Measurements from ENCODE around the gene RHEBL1. TPM values are rescaled to one million over a fixed set of nuclear protein-coding genes. Genes with fewer than 3 reads are reported as not detected.
A peak's percentile ranks its signal among the peaks of the same experiment; 100 is the strongest.

Gene RHEBL1
- total RNA-seq, 2 experiments from 2014 or later: 14.8 to 15.8 TPM

DNA sequence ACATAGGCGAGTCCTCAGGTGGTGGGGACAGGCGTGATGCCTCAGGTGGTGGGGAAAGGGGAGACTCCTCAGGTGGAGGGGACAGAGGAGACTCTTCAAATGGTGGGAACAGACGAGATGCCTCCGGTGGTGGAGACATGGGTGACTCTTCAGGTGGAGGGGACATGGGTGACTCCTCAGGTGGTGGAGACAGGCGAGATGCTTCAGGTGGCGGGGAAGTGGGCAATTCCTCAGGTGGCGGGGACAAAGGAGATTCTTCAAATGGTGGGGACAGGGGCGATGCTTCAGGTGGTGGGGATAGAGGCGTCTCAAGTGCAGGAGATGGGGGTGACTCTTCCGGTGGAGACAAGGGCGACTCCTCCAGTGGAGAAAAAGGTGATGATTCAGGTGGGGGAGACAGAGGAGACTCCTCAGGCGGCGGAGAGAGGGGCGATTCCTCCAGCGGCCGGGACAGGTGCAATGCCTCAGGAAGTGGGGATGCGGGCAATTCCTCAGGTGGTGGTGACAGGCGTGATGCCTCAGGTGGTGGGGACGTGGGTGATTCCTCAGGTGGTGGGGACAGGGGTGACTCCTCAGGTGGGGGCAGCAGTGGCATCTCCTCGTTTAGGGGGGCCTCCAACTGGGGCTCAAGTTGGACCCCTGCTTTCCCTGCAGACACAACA lies 17.9 kb downstream of the RHEBL1 start:
- Mint-ChIP-seq H3K9me3 (no peaks in the 10 kb centered on the region), H3K4me3 (no peak overlapping the region), H3K27me3 (no peaks in the 10 kb centered on the region), H3K4me1 (peaks cover 24% of the 10 kb centered on the region), H3K36me3 (ENCODE audit: low read depth) (peaks cover 86% of the 10 kb centered on the region), H3K27ac (no peak overlapping the region)
- DNase-seq: no peak
- ChIA-PET CTCF (interaction anchor here (0.6 kb wide), 1 partner anchor 47 kb away, joined by 3 read pairs; no protein-coding TSS in a partner anchor), POLR2A (no interaction called here)

DNA sequence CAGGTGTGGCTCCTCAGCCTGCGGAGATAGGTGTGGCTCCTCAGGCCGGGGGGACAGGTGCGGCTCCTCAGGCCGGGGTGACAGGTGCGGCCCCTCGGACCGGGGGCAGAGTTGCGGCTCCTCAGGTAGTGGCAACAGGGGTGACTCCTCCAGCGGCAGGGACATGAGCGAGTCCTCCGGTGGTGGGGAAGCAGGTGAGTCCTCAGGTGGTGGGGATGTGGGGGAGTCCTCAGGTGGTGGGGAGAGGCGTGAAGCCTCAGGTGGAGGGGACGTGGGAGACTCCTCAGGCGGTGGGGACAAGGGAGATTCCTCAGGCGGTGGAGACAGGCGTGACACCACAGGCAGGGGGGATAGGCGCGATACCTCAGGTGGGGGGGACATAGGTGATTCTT lies 18.4 kb downstream of the RHEBL1 start:
- ChIA-PET CTCF (no interaction called here), POLR2A (no interaction called here)
- DNase-seq: no peak
- no peaks in the 10 kb centered on the region for H3K9me3 Mint-ChIP-seq
- H3K27me3 Mint-ChIP-seq: no peaks in the 10 kb centered on the region
- peaks cover 18% of the 10 kb centered on the region for H3K4me1 Mint-ChIP-seq
- no peak overlapping the region for H3K4me3 Mint-ChIP-seq
- peaks cover 90% of the 10 kb centered on the region for H3K36me3 Mint-ChIP-seq (ENCODE audit: low read depth)
- H3K27ac Mint-ChIP-seq: no peak overlapping the region

DNA sequence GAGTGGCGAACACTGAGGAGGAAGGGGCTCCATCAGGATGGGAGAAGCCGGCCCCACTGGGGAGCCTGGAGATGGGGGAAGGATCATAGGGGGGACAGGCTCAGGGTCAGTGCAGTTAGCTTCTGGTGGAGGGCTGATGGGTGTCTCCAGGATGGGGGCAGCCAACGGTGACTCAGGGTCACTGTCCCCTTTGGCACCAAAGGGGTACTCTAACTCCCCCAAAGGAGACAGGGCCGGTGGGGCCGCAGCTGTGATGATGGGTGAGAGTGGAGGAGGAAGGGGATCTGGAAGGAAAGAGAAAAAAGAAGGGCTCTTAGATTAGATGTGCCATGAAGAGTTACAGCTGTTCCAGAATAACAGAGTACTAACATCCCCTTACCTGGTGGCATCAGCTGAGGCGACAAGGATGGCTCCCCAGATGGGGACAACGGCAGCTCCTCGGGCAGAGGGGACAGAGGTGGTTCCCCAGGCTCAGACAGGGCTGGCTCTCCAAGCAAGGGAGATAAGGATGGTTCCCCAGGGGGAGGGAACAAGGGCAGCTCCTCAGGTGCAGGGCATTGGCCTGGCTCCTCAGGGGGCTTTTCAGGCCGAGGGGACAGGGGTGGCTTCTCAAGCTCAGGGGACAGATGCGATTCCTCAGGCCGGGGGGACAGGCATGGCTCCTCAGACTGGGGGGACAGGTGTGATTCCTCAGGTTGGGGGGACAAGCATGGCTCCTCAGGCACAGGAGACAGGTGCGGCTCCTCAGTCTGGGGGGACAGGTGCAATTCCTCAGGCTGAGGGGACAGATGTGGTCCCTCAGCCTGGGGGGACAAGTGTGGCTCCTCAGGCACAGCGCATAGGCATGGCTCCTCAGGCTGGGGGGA lies 19.0 kb downstream of the RHEBL1 start:
- H3K9me3 Mint-ChIP-seq: no peaks in the 10 kb centered on the region
- peaks cover 94% of the 10 kb centered on the region for H3K36me3 Mint-ChIP-seq (ENCODE audit: low read depth)
- H3K4me1 Mint-ChIP-seq: peaks cover 12% of the 10 kb centered on the region
- H3K27ac Mint-ChIP-seq: no peak overlapping the region
- no peak for DNase-seq
- no peak overlapping the region for H3K4me3 Mint-ChIP-seq
- ChIA-PET POLR2A (no interaction called here), CTCF (no interaction called here)
- no peaks in the 10 kb centered on the region for H3K27me3 Mint-ChIP-seq

DNA sequence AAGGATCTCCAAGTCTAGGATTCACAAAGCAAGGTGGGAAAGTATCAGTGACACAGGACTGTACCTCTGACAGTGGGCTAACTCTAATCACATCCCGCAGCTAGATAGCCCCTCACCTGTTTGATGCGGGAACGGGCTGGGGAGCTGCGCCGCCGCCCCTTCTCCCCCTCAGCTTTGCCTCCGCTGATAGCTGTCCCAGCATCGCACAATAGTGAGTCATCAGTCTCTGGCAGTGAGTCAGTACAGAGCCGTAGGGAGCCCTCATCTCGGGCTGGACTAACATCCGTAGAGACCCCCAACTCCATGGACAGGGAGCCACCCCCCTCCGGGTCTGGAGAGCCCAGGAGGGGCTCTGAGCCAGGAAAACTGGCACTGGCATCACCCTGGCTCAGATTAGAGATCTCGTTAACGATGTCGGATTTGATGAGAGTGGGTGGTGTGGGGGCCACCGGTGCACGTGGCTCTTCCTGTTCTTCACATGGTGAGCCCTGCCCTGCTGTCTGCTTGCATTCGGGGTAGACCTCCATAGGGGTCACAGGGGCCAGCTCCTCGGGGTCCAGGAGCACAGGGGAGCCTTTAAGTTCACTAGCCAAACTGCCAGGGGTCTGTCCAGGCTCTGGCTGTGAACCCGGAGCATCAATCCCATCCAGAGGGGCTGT lies 20.1 kb downstream of the RHEBL1 start:
- DNase-seq: no peak
- Mint-ChIP-seq H3K9me3 (no peaks in the 10 kb centered on the region), H3K27ac (no peak overlapping the region), H3K4me3 (no peak overlapping the region), H3K27me3 (no peaks in the 10 kb centered on the region), H3K36me3 (ENCODE audit: low read depth) (peaks cover 93% of the 10 kb centered on the region), H3K4me1 (peaks cover 2% of the 10 kb centered on the region)
- ChIA-PET POLR2A (no interaction called here), CTCF (no interaction called here)

DNA sequence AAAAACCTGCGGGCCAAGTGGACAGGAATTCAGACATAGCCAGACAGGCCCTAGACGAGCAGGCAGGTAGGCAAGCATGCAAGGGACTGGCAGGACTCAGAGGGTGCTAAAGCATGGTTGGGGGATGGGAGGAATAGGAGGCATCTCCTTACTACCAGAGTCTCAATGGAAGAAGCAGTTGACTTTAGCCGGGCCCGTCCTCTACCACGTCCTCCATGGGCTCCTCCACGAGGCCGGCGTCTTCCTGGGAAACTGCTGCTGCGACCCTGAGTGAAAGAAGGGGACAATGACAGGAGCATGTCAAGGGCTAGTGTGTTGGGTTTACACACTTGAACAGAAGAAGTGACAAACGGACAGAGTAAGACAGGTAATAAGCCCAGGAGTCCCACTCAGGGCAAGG lies 20.8 kb downstream of the RHEBL1 start:
- Mint-ChIP-seq H3K4me3 (no peak overlapping the region), H3K9me3 (no peaks in the 10 kb centered on the region), H3K4me1 (peaks cover 3% of the 10 kb centered on the region), H3K27ac (no peak overlapping the region), H3K27me3 (no peaks in the 10 kb centered on the region), H3K36me3 (ENCODE audit: low read depth) (peaks cover 93% of the 10 kb centered on the region)
- CTCF ChIA-PET: interaction anchor here (1.0 kb wide), 1 partner anchor 15 kb away, joined by 3 read pairs; no protein-coding TSS in a partner anchor
- POLR2A ChIA-PET: interaction anchor here (1.0 to 1.2 kb wide), 3 partner anchors 8 to 197 kb away, joined by 3 to 5 read pairs (median 3); partner anchors contain the start of gene DDX23
- no peak for DNase-seq

DNA sequence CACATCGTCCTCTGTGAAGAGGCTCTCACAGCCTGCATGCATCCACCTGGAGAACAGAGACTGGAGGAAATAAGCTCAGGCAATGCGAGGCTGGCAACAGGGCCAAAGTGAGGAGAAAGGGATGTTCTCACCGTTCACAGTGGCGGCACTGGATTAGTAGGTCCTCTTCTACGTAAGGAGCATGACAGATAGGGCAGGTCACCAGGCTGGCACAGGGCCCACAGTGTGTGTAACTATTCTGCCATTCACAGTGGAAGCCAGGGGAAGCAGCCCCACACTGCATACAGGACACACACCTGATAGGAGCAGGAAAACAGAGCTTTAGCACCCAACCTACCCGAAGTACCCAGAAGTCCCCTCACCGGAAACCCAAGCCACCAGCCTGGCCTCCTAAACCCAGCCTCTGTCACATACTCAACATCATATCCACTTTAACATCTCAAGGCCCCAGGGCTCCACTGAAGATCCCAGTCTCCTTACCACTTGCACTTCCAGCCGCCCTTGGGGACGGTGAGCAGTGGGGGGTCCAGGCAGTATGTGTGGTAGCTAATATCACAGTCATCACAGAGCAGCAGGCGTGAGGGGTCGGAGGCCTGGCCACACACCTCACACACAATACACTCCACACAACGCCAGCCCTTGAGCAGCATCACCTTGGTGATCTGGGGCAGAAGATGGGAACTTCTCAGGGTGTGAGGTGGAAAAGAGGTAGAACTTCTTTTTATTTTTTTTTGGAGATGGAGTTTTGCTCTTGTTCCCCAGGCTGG lies 23.5 kb downstream of the RHEBL1 start:
- POLR2A ChIA-PET: interaction anchor here (1.4 to 1.6 kb wide), 2 partner anchors 12 to 26 kb away, joined by 5 read pairs; no protein-coding TSS in a partner anchor
- no peaks in the 10 kb centered on the region for H3K9me3 Mint-ChIP-seq
- H3K4me3 Mint-ChIP-seq: no peak overlapping the region
- CTCF ChIA-PET: interaction anchor here (0.7 to 1.5 kb wide), 3 partner anchors 17 to 29 kb away, joined by 3 to 6 read pairs (median 4); no protein-coding TSS in a partner anchor
- H3K4me1 Mint-ChIP-seq: peaks cover 5% of the 10 kb centered on the region
- no peak for DNase-seq
- H3K27ac Mint-ChIP-seq: no peak overlapping the region
- H3K27me3 Mint-ChIP-seq: no peaks in the 10 kb centered on the region
- peaks cover 91% of the 10 kb centered on the region for H3K36me3 Mint-ChIP-seq (ENCODE audit: low read depth)

DNA sequence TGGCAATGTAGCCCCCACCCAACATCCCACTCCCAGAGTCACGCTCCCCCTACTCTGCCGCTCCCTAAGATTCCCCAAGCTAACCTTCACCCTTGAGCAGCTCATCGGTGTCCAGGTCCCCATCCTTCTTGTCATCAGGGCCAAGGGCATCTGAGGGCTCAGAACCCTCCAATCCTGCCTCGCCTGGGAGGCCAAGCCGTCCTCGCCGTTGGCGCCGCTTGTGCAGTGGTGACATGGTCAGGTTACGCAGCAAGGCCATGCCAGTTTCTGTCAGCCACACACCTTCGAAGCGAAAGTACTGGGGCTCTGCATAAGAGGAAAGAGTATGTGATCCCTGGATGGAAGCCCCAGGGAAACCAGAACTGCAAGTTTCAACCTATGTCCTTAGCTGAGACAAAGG lies 25.1 kb downstream of the RHEBL1 start:
- ChIA-PET CTCF (interaction anchor here (0.7 to 2.0 kb wide), 10 partner anchors 11 to 191 kb away, joined by 3 to 13 read pairs (median 6); partner anchors contain the start of genes FKBP11 and RHEBL1), POLR2A (interaction anchor here (1.6 kb wide), 1 partner anchor 55 kb away, joined by 5 read pairs; no protein-coding TSS in a partner anchor)
- no peak overlapping the region for H3K4me3 Mint-ChIP-seq
- no peaks in the 10 kb centered on the region for H3K9me3 Mint-ChIP-seq
- peaks cover 5% of the 10 kb centered on the region for H3K4me1 Mint-ChIP-seq
- H3K27ac Mint-ChIP-seq: peak overlapping the region; percentile 26
- H3K27me3 Mint-ChIP-seq: no peaks in the 10 kb centered on the region
- DNase-seq: no peak
- H3K36me3 Mint-ChIP-seq (ENCODE audit: low read depth): peaks cover 90% of the 10 kb centered on the region

DNA sequence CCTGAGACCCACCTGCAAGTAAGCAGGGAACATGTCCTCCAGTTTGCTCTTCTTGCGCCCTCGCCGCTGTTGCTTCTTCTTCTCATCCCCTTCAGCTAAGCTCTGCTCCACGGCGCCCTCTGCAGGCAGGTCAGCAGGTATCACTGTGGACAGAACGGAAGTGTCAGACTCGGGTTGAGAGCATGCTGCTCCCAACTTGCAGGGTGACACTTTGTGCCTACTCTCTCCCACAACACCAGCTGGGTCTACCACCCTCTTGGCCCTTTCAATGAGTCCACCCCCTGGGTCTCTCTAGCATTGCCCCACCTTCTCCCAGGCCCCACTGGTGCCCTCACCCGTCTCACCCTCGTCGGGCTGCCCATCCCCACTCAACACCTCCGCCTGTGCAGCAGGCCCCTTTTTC lies 25.9 kb downstream of the RHEBL1 start:
- CTCF ChIA-PET: interaction anchor here (0.7 to 2.0 kb wide), 27 partner anchors 9 to 191 kb away, joined by 3 to 13 read pairs (median 4); partner anchors contain the start of genes ARF3, FKBP11, RHEBL1 and TUBA1A
- no peak overlapping the region for H3K4me3 Mint-ChIP-seq
- peak; percentile 83 for DNase-seq
- POLR2A ChIA-PET: interaction anchor here (1.2 to 1.6 kb wide), 3 partner anchors 51 to 86 kb away, joined by 3 to 5 read pairs (median 4); partner anchors contain the start of gene DHH
- H3K36me3 Mint-ChIP-seq (ENCODE audit: low read depth): peaks cover 89% of the 10 kb centered on the region
- no peaks in the 10 kb centered on the region for H3K9me3 Mint-ChIP-seq
- no peaks in the 10 kb centered on the region for H3K27me3 Mint-ChIP-seq
- H3K4me1 Mint-ChIP-seq: peaks cover 5% of the 10 kb centered on the region
- peak overlapping the region; percentile 51 for H3K27ac Mint-ChIP-seq

DNA sequence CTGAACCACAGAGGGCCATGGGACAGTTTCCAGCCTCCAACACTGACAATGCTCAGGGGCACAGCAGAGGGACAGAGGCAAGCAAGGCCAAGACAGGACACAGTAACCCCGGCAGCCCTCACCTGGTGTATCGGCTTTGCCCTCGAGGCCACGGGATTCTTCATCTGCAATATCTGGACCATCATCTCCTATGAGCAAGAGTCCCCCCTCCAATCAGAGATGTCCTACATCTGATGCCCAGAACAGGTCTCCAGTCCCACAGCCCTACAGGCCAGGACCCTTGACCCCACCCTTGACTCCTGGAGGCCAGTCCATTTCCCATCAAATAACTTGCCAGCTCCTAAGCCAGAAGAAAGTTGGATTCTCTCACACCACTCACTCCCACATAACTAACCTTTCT lies 26.5 kb downstream of the RHEBL1 start:
- Mint-ChIP-seq H3K27ac (no peak overlapping the region), H3K4me3 (no peak overlapping the region), H3K27me3 (no peaks in the 10 kb centered on the region), H3K9me3 (no peaks in the 10 kb centered on the region), H3K36me3 (ENCODE audit: low read depth) (peaks cover 89% of the 10 kb centered on the region), H3K4me1 (peaks cover 5% of the 10 kb centered on the region)
- ChIA-PET CTCF (interaction anchor here (0.7 to 2.0 kb wide), 25 partner anchors 8 to 190 kb away, joined by 3 to 13 read pairs (median 4); partner anchors contain the start of genes ARF3, FKBP11, RHEBL1 and TUBA1A), POLR2A (interaction anchor here (1.2 to 1.6 kb wide), 3 partner anchors 51 to 87 kb away, joined by 3 to 5 read pairs (median 4); partner anchors contain the start of gene DHH)
- no peak for DNase-seq

DNA sequence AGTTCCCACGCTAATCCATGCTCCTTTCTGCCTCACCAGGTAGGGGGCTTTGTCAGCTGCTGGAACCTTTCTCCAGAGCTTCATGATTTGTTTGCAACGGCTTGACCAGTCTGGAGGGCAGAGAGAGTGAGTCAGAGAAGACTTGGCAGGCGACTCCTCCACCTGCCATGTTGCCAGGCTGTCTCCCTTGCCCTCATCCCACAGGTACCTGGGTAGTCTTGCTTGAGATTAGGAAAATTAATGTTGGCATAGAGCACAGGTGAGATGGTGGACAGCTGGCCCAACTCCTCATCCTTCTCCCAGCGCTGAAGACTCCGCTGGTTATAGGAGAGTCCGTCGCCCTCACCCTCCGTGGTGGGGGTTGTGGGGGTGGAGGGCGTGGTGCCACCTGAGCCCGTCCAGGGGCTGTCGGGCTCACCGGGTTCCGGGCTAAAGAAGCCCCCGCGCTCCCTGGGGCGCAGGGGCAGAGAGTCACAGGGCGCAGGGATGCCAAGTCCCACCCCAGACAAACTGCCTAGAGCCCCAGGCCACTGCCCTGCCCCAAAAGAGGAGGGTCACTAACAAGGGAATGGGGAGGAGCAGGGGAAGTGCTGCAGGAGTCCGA lies 27.8 kb downstream of the RHEBL1 start:
- CTCF ChIA-PET: interaction anchor here (1.0 to 1.7 kb wide), 3 partner anchors 28 to 54 kb away, joined by 3 to 4 read pairs (median 3); partner anchors contain the start of gene RHEBL1
- H3K4me3 Mint-ChIP-seq: no peak overlapping the region
- peaks cover 86% of the 10 kb centered on the region for H3K36me3 Mint-ChIP-seq (ENCODE audit: low read depth)
- POLR2A ChIA-PET: interaction anchor here (0.6 kb wide), 1 partner anchor 48 kb away, joined by 4 read pairs; no protein-coding TSS in a partner anchor
- H3K27me3 Mint-ChIP-seq: no peaks in the 10 kb centered on the region
- no peak for DNase-seq
- no peaks in the 10 kb centered on the region for H3K9me3 Mint-ChIP-seq
- no peak overlapping the region for H3K27ac Mint-ChIP-seq
- peaks cover 5% of the 10 kb centered on the region for H3K4me1 Mint-ChIP-seq

DNA sequence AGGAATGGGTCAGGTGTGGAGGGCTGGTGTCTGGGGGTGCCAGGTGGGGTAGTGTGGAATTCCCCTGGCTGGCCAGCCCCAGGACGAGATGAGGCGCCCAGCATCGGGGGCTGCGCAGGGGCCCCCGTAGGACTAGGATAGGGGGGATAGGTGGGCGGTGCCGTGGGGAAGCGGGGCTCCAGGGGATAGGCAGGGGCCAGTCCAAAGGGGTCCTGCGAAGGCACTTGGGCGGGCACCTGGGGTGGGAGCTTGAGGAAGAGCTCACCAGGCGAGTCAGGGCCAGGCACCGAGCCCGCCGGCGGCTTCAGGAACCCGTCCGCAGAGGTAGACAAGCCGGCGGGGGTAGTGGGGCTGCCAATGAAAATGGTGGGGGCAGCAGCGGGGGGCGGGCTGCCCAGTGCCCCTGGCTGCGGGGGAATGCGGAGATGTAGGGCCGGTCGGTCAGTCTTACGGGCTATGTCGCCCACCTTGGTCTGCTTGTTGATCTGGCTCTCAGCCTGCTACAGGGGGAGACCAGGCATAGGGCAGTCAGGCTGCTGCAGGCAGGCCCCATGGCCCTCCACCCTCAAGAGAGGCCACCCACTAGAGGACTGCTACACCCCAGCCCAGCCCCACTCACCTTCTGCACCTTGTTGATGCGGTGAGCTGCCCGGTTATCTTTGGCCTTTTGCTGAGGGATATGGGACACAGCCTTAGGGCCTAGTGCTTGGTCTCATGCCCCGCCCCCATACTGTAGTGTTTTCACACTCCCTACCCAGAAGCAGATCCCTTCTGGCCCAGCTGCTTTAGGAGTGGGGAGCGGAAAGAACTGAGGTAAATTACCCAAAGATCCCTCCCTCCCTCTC lies 28.5 kb downstream of the RHEBL1 start:
- ChIA-PET POLR2A (interaction anchor here (0.6 to 0.9 kb wide), 2 partner anchors 47 to 90 kb away, joined by 3 to 4 read pairs; partner anchors contain the start of gene TUBA1B), CTCF (interaction anchor here (1.0 to 1.3 kb wide), 2 partner anchors 28 to 53 kb away, joined by 3 read pairs; partner anchors contain the start of gene RHEBL1)
- Mint-ChIP-seq H3K4me3 (no peak overlapping the region), H3K4me1 (peaks cover 5% of the 10 kb centered on the region), H3K36me3 (ENCODE audit: low read depth) (peaks cover 84% of the 10 kb centered on the region), H3K27ac (no peak overlapping the region), H3K9me3 (no peaks in the 10 kb centered on the region), H3K27me3 (no peaks in the 10 kb centered on the region)
- no peak for DNase-seq

Measured in activated CD4-positive, alpha-beta memory T cell treated with anti-CD3 and anti-CD28 coated beads, Interleukin-2, amount 10 ng/mL, durations not matched to agents 7 days and 5 days (primary cell).